Fibroblast of lung (primary cell): ENCODE measurements around the gene FHL1. TPM values are rescaled to one million over a fixed set of nuclear protein-coding genes. Genes with fewer than 3 reads are reported as not detected.

Source experiments
- DNase-seq, 2 donors: peaks; one replicate each; pipeline versions ENCODE4 v3.0.0 to v3.0.0-alpha.2; 2010; ENCODE audit warnings: low read depth in 2 of 2
- H2AFZ ChIP-seq: 2 replicates; pipeline ENCODE4 v1.5.1; 2012; ENCODE audit warnings: low read length, control low read depth, inconsistent platforms
- H3K27ac ChIP-seq: 2 replicates; pipeline ENCODE4 v1.5.1; 2011; ENCODE audit warnings: low read length, control low read depth; ENCODE audit not compliant: insufficient read depth
- H3K27me3 ChIP-seq: 2 replicates; pipeline ENCODE4 v1.5.1; 2011; ENCODE audit warnings: mild to moderate bottlenecking, low read length; ENCODE audit not compliant: control insufficient read depth, insufficient read depth
- H3K36me3 ChIP-seq: 2 replicates; pipeline ENCODE4 v1.5.1; 2011; ENCODE audit warnings: low read length; ENCODE audit not compliant: control insufficient read depth, insufficient read depth
- H3K4me1 ChIP-seq: 2 replicates; pipeline ENCODE4 v1.5.1; 2011; ENCODE audit warnings: low read length; ENCODE audit not compliant: control insufficient read depth, insufficient read depth; ENCODE audit errors: extremely low read depth
- H3K4me2 ChIP-seq: 2 replicates; pipeline ENCODE4 v1.5.1; 2011; ENCODE audit warnings: low read length, control low read depth; ENCODE audit not compliant: insufficient read depth; ENCODE audit errors: extremely low read depth
- H3K4me3 ChIP-seq, 4 experiments: fragments of 200-600 bp in 1 of 4; sonication (generic) in 1 of 4; replicated peaks in 1 of 4; 2 replicates each; pipeline ENCODE4 v1.5.1; 2011 to 2016; ENCODE audit warnings: low read length in 4 of 4, low read depth in 3 of 4, mild to moderate bottlenecking in 3 of 4, control low read depth in 2 of 4, inconsistent platforms in 1 of 4, mixed read lengths in 1 of 4; ENCODE audit not compliant: insufficient read depth in 1 of 4; ENCODE audit errors: control extremely low read depth in 1 of 4
- H3K79me2 ChIP-seq: 2 replicates; pipeline ENCODE4 v1.5.1; 2012; ENCODE audit warnings: mild to moderate bottlenecking, low read length, inconsistent platforms; ENCODE audit not compliant: control insufficient read depth, insufficient read depth
- H3K9ac ChIP-seq: 2 replicates; pipeline ENCODE4 v1.5.1; 2011; ENCODE audit warnings: mild to moderate bottlenecking, low read length, control low read depth; ENCODE audit not compliant: insufficient read depth
- H3K9me3 ChIP-seq: 2 replicates; pipeline ENCODE4 v1.5.1; 2012; ENCODE audit warnings: low read depth, low read length; ENCODE audit not compliant: control insufficient read depth, insufficient read depth
- H4K20me1 ChIP-seq: 2 replicates; pipeline ENCODE4 v1.5.1; 2011; ENCODE audit warnings: low read length; ENCODE audit not compliant: control insufficient read depth, insufficient read depth; ENCODE audit errors: extremely low read depth
- CTCF ChIP-seq, 2 donors: IDR thresholded peaks in 1 of 2; conservative IDR thresholded peaks in 1 of 2; 1 replicate in 1 of 2; 2 replicates in 1 of 2; pipeline ENCODE4 v1.5.1; 2011 to 2012; ENCODE audit warnings: low read length in 2 of 2, control low read depth in 1 of 2, inconsistent platforms in 1 of 2, low read depth in 1 of 2, mild to moderate bottlenecking in 1 of 2
- EZH2 ChIP-seq: IDR thresholded peaks from 2 replicates; pipeline ENCODE4 v1.5.1; 2012; ENCODE audit warnings: low read length, control low read depth, mild to moderate bottlenecking; ENCODE audit errors: missing control alignments
- polyA plus RNA-seq, 2 donors: library from polyadenylated mRNA; depleted of rRNA in 1 of 2; stranded (reverse) in 1 of 2; unstranded in 1 of 2; fragments of >200 nt; gene quantifications; 2 replicates each; pipeline ENCODE4 v1.2.1, GENCODE V29; 2011 to 2012; ENCODE audit warnings: missing spikeins in 1 of 2
- total RNA-seq: library from RNA; depleted of rRNA; stranded (reverse); fragments of >200 nt; gene quantifications from 2 replicates; pipeline ENCODE4 v1.2.1, GENCODE V29; 2014

Gene FHL1
- total and polyA plus RNA-seq, 2 donors (not counting 1 experiment from before 2014, with no cell fraction given): 180 to 627 TPM

GRCh38 chrX:136159611-136160025, 12.3 kb downstream of the FHL1 start:
- peak in 1 of 2 donors; percentile 37 for DNase-seq
- H3K27me3 ChIP-seq: no peaks in the 10 kb centered on the region
- H3K9ac ChIP-seq: no peak overlapping the region
- no peak overlapping the region for H3K4me2 ChIP-seq
- no peak for TF ChIP-seq EZH2
- no peak for TF ChIP-seq CTCF (conservative IDR thresholded peaks at IDR 0.05 in 1 of 2, IDR thresholded peaks at IDR 0.05 in 1 of 2; ENCODE audit: low read depth in 1 of 2, low read length in 2 of 2)
- no peak overlapping the region for H3K4me3 ChIP-seq
- H3K4me1 ChIP-seq: peaks cover 7% of the 10 kb centered on the region
- no peaks in the 10 kb centered on the region for H4K20me1 ChIP-seq
- no peak overlapping the region for H2AFZ ChIP-seq
- no peak overlapping the region for H3K27ac ChIP-seq
- H3K79me2 ChIP-seq: peaks cover 5% of the 10 kb centered on the region
- H3K9me3 ChIP-seq: no peaks in the 10 kb centered on the region
- no peaks in the 10 kb centered on the region for H3K36me3 ChIP-seq

DNA sequence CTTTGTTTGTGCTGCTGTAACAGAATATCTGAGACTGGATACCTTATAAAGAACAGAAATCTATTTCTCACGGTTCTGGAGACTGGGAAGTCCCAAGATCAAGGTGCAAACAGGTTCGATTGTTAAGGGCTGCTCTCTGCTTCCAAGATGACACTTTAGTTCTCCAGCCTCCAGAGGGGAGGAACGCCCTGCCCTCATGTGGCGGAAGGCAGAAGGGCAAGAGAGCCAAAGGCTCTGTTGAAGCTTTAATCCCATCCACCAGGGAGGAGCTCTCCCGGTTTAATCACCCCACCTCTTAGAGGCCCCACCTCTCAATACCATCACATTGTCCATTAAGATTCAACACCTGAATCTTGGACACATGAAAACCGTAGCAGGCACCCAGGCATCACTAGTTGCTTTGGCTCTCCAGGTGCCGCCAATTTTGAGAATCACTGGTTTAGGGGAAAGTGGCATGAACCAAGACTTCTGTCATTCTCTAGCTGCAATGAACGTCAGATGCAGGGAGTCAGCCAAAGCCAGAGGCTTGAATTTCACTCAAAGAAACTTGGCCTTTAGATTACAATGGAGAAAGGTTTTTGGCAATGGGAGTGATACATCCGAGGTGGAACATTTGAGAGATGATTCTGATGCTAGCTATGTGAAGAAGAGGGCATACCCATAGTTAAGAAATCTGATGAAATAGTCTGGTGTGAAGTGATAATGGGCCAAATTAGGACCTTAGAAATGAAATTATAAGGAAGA, 15.7 kb downstream of the FHL1 start:
- Histone ChIP-seq H3K36me3 (no peaks in the 10 kb centered on the region), H3K9ac (no peak overlapping the region), H3K4me1 (peaks cover 9% of the 10 kb centered on the region), H4K20me1 (no peaks in the 10 kb centered on the region), H3K79me2 (peaks cover 9% of the 10 kb centered on the region), H3K27ac (no peak overlapping the region), H2AFZ (no peak overlapping the region), H3K4me2 (no peak overlapping the region), H3K4me3 (no peak overlapping the region), H3K27me3 (no peaks in the 10 kb centered on the region), H3K9me3 (no peaks in the 10 kb centered on the region)
- TF ChIP-seq CTCF (conservative IDR thresholded peaks at IDR 0.05 in 1 of 2, IDR thresholded peaks at IDR 0.05 in 1 of 2; ENCODE audit: low read depth in 1 of 2, low read length in 2 of 2): peak; percentile 60 to 76
- TF ChIP-seq EZH2: no peak
- peak; percentile 42 to 59 for DNase-seq

- DNase-seq: peak in 1 of 2 donors; percentile 66
- Histone ChIP-seq H3K27ac (no peak overlapping the region), H3K36me3 (no peaks in the 10 kb centered on the region), H3K9me3 (no peaks in the 10 kb centered on the region), H3K4me1 (peaks cover 13% of the 10 kb centered on the region), H3K4me3 (no peak overlapping the region), H2AFZ (no peak overlapping the region), H3K4me2 (no peak overlapping the region), H4K20me1 (no peaks in the 10 kb centered on the region), H3K27me3 (no peaks in the 10 kb centered on the region), H3K79me2 (peaks cover 9% of the 10 kb centered on the region), H3K9ac (no peak overlapping the region)
- TF ChIP-seq EZH2: no peak
- no peak for TF ChIP-seq CTCF (conservative IDR thresholded peaks at IDR 0.05 in 1 of 2, IDR thresholded peaks at IDR 0.05 in 1 of 2; ENCODE audit: low read depth in 1 of 2, low read length in 2 of 2)
These were observed 16.4 kb downstream of the FHL1 start for GRCh38 chrX:136163689-136164088.
